ENCODE results near the gene IQSEC2. TPM values are rescaled to one million over a fixed set of nuclear protein-coding genes. Genes with fewer than 3 reads are reported as not detected.

Gene IQSEC2
- polyA plus RNA-seq, 1 experiment = 13.5 TPM

GRCh38 chrX:53305219-53305995 lies 24.0 kb upstream of the IQSEC2 start:
- ChIA-PET CTCF (interaction anchor here (0.9 to 2.5 kb wide), 4 partner anchors 11 to 22 kb away, joined by 3 to 10 read pairs (median 6); no protein-coding TSS in a partner anchor), POLR2A (no interaction called here)
- TF ChIP-seq CTCF (IDR thresholded peaks at IDR 0.05; ENCODE audit: insufficient read depth, low read depth, low read length) = no peak
- Histone ChIP-seq H3K36me3 (ENCODE audit: control insufficient read depth, insufficient read depth, low read length) (no peaks in the 10 kb centered on the region), H3K4me3 (ENCODE audit: low read depth, low read length) (no peak overlapping the region), H3K27me3 (ENCODE audit: control insufficient read depth, insufficient read depth, low read length) (no peaks in the 10 kb centered on the region)
- no peak for DNase-seq (ENCODE audit: low read depth)

- CTCF ChIA-PET = interaction anchor here (1.5 to 1.6 kb wide), 2 partner anchors 10 to 179 kb away, joined by 5 to 7 read pairs; no protein-coding TSS in a partner anchor
- Histone ChIP-seq H3K27me3 (ENCODE audit: control insufficient read depth, insufficient read depth, low read length) (no peaks in the 10 kb centered on the region), H3K4me3 (ENCODE audit: low read depth, low read length) (no peak overlapping the region), H3K36me3 (ENCODE audit: control insufficient read depth, insufficient read depth, low read length) (no peaks in the 10 kb centered on the region)
- DNase-seq (ENCODE audit: low read depth) = no peak
- TF ChIP-seq CTCF (IDR thresholded peaks at IDR 0.05; ENCODE audit: insufficient read depth, low read depth, low read length) = no peak
- POLR2A ChIA-PET = no interaction called here
Measured at GRCh38 chrX:53303195-53303594, 21.8 kb upstream of the IQSEC2 start.

- ChIA-PET CTCF (interaction anchor here (0.8 to 2.1 kb wide), 5 partner anchors 10 to 18 kb away, joined by 4 to 9 read pairs (median 6); no protein-coding TSS in a partner anchor), POLR2A (no interaction called here)
- H3K27me3 ChIP-seq (ENCODE audit: control insufficient read depth, insufficient read depth, low read length) = no peaks in the 10 kb centered on the region
- no peak for TF ChIP-seq CTCF (IDR thresholded peaks at IDR 0.05; ENCODE audit: insufficient read depth, low read depth, low read length)
- DNase-seq (ENCODE audit: low read depth) = no peak
- H3K36me3 ChIP-seq (ENCODE audit: control insufficient read depth, insufficient read depth, low read length) = no peaks in the 10 kb centered on the region
- no peak overlapping the region for H3K4me3 ChIP-seq (ENCODE audit: low read depth, low read length)
Measured at GRCh38 chrX:53300157-53300556, 18.8 kb upstream of the IQSEC2 start.

- no peaks in the 10 kb centered on the region for H3K27me3 ChIP-seq (ENCODE audit: control insufficient read depth, insufficient read depth, low read length)
- POLR2A ChIA-PET = no interaction called here
- CTCF ChIA-PET = interaction anchor here (0.8 to 3.7 kb wide), 6 partner anchors 8 to 188 kb away, joined by 3 to 14 read pairs (median 4); no protein-coding TSS in a partner anchor
- no peak for DNase-seq (ENCODE audit: low read depth)
- no peak; the same call in 1 of the 2 replicates for TF ChIP-seq CTCF (IDR thresholded peaks at IDR 0.05; ENCODE audit: insufficient read depth, low read depth, low read length)
- no peak overlapping the region for H3K4me3 ChIP-seq (ENCODE audit: low read depth, low read length)
- no peaks in the 10 kb centered on the region for H3K36me3 ChIP-seq (ENCODE audit: control insufficient read depth, insufficient read depth, low read length)
Measured at GRCh38 chrX:53294024-53294648, 12.8 kb upstream of the IQSEC2 start.

GRCh38 chrX:53291596-53291995 lies 10.2 kb upstream of the IQSEC2 start:
- Histone ChIP-seq H3K36me3 (ENCODE audit: control insufficient read depth, insufficient read depth, low read length) (no peaks in the 10 kb centered on the region), H3K4me3 (ENCODE audit: low read depth, low read length) (no peak overlapping the region), H3K27me3 (ENCODE audit: control insufficient read depth, insufficient read depth, low read length) (no peaks in the 10 kb centered on the region)
- POLR2A ChIA-PET = no interaction called here
- CTCF ChIA-PET = interaction anchor here (1.0 to 2.2 kb wide), 3 partner anchors 13 to 25 kb away, joined by 3 to 8 read pairs (median 4); no protein-coding TSS in a partner anchor
- no peak for DNase-seq (ENCODE audit: low read depth)
- no peak for TF ChIP-seq CTCF (IDR thresholded peaks at IDR 0.05; ENCODE audit: insufficient read depth, low read depth, low read length)
